Measurements from ENCODE around the gene FUNDC1.
A peak's percentile ranks its signal among the peaks of the same experiment; 100 is the strongest.
"Not testable (repeated sequence)": the region's sequence is repeated elsewhere in the genome, so short reads cannot be mapped to it uniquely, and the experiment has no call there.

The FUNDC1 gene

GRCh38 chrX:44542567-44543325 lies at the start of gene FUNDC1:
Gene FUNDC1, minus strand, starts transcription at chrX:44542859. Its CDS starts 27 bp downstream, at chrX:44542832.
- DNase-seq = peak; percentile 30 to 73

GRCh38 chrX:44585866-44586265 lies 43.2 kb upstream of the FUNDC1 start:
- no peak for DNase-seq

DNA sequence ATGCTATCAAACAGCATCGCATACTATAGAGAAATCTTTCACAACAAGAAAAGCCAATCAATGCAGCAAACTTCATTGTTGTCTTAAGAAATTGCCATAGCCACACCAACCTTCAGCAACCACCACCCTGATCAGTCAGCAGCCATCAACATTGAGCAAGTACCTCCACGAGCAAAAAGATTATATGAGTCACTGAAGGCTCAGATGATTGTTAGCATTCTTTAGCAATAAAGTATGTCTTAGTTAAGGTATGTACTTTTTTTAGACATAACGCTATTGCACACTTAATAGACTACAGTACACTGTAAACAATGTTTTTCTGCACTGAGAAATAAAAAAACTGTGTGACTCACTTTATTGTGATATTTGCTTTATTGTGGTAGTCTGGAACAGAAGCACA lies 37.8 kb upstream of the FUNDC1 start:
- DNase-seq = no peak

DNA sequence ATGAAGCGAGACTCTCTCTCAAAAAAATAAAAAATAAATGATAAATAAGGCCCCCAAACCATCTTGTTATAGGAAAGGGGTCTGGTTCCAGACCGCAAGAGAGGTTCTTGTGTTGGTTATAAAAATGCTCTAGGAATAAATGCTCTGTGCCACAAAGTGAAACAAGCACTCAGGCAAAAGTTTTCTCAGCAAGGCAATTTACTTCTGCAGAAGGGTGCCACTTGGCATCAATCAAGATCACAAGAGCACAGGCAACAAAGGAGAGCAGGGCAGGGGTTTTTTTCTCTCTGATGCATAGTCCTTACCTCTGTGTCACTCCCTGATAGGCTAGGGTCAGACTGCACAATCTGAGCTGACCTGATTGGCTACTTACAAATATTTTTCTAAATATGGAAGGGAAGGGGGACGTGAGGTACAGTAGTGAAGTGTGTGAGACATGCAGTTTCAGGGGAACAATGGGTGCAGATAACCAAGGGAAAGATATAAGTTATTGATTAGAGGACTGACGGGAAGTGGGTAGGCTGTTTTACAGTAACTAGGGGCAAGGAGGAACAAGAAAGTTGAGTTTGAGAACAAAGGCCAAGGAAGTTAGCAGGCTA lies 29.8 kb upstream of the FUNDC1 start:
- no peak for DNase-seq

DNA sequence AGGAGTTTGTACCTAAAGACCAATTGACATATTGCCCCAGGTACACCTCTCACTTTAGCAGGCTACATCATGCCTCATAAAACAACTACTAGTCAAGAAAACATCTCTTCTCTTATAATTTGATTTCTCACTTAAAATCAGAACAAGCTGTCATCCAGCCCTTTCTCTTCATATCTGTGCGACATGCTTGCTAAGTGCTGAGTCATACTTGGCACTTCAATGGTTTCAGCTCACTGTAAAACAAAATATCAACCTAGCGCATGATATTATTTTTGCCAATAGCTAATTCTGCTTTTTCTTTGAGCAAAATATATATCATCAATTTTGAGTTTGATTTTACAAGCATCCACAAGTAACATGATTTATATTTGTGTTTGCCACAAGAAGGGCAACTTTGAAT lies 27.9 kb upstream of the FUNDC1 start:
- DNase-seq = no peak

DNA sequence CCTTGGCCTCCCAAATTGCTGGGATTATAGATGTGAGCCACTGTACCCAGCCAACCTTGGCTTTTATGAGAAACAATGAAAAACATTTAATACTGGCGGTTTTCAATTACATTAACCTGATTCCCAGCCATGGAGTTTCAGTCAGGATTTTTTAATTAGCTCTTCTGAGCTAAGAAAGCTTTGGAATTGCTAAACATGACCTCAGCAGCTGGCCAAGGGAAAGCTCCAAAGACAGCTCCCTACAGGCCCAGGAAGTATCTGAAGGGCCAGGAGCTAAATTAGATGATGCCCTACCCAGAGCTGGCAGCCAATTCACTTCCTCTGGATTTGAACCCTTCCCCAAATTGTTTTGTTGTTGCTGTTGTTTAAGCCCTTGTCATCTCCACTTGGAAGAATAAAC lies 26.5 kb upstream of the FUNDC1 start:
- DNase-seq = no peak

DNA sequence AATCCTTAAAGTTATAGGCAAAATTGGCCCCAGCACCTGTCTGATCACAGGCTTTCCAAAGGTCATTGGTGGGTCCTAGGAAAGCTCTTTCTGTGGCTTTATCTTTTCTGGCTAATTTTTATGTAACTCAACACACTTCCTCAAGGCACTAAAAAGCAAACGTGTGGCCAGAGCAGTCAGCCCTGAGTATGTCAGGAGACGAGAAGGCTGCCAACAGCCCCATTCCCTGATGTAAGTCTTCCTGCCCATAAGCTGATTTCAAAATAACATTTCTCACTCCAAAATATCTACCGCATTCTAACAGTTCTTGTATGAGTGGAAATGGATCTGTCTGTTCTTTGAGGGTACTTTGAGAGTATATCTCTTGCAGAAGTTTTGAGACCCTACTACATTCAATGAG lies 25.5 kb upstream of the FUNDC1 start:
- DNase-seq = no peak

- DNase-seq = not testable (repeated sequence)
Observed at GRCh38 chrX:44561896-44562295, 19.2 kb upstream of the FUNDC1 start.

DNA sequence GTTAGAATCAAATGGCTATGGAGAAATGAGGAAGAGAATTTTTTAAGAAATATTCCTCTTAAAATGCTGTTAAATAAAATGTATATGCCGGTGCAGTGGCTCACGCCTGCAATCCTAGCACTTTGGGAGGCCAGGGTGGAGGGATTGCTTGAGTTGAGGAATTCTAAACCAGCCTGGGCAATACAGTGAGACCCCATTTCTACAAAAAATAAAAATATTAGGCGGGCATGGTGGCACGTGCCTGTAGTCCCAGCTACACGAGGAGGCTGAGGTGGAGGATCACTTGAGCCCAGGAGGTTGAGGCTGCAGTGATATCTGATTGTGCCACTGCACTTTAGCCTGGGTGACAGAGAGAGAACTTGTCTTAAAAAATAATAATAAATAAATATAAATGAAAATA lies 7.9 kb upstream of the FUNDC1 start:
- no peak for DNase-seq

GRCh38 chrX:44545454-44545853 lies 2.8 kb upstream of the FUNDC1 start:
- DNase-seq = not testable (repeated sequence)

GRCh38 chrX:44544036-44544435 lies 1.4 kb upstream of the FUNDC1 start:
- no peak for DNase-seq

DNA sequence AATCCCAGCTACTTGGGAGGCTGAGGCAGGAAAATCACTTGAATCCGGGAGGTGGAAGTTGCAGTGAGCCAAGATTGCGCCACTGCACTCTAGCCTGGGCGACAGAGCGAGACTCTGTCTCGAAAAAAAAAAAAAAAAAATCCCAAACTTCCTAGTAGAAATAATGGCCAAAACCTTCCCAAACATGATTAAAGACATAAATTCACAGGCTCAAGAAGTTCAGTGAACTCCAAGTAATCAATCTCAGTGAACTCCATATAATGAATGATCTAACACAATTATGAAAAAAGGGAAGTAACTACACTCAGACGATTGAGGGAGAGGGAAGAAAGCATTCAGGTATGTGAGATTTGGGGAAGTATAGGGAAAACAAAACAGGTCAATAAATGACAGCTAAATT lies 6.5 kb downstream of the FUNDC1 start:
- DNase-seq = no peak

DNA sequence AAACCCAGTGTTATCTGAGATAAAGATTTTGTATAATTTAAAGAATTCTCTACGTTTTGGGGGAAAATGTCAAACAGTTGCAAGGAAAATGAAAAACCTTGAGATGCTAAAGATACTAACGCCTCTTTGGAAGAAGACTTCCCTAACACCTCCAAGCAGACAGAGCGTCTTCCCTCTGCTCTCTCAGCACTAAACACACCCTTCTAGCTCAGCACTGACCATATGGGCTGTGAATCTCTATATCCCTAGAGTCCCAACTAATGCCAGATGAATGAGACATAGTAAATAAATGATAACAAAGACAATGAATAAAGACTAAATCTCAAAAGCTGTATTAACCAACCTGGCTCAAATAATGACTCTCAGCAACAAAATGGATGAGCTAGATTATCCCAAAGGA lies 13.3 kb downstream of the FUNDC1 start:
- no peak for DNase-seq

DNA sequence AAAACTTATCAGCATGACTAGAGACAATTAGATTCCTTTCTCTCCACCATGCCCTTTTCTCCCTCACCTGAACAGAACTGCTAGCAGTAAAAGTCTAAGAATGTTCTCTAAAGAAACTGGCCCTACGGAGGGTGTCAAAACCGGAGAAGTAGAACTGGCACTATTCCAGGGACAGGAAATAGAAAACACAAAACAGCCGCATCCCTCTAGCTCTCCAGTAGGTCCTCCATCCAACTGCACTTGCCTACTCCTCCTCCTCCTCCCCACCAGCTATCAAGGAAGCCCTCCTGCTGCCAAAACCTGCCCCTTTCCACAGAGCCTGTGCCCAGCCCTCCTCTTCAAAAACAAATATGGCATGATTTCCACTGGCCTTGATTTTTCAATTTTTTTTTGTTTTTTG lies 28.4 kb downstream of the FUNDC1 start:
- no peak for DNase-seq

DNA sequence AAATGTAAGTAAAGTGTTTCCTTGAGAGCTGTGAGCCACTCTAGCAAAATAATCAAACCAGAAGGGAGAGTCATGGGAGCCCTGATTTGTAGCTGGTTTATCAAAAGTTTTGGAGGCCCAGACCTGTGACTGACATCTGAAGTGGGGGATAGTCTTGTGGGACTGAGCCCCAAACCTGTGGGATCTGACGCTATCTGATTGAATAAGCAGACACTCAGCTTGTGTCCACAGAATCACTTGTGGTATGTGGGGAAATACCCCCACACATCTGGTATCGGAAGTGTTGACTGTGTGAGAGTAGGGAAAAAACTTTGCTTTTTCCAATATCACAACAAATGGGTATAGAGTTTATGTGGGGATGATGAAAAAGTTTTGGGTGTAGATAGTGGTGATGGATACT lies 35.4 kb downstream of the FUNDC1 start:
- DNase-seq = no peak

- no peak for DNase-seq
Observed at GRCh38 chrX:44506678-44507077, 36.0 kb downstream of the FUNDC1 start.

DNA sequence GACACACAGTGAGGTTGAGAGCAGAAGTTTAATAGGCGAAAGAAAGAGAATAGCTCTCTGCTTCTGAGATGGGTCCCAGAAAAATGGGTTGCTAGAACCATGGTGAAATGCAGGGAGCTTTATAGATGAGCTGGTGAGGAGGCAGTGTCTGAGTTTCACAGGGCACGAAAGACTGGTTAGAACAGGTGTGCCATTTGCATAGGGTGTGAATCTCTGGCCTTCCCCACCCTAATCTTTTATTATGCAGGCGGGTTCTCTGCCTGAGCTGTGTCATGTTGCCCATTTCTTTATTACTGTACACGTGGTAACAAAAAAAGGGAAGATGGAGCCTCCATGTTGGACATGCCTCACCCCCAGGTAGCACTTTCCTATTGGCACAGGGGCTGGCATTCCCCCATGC lies 39.1 kb downstream of the FUNDC1 start:
- DNase-seq = no peak

DNA sequence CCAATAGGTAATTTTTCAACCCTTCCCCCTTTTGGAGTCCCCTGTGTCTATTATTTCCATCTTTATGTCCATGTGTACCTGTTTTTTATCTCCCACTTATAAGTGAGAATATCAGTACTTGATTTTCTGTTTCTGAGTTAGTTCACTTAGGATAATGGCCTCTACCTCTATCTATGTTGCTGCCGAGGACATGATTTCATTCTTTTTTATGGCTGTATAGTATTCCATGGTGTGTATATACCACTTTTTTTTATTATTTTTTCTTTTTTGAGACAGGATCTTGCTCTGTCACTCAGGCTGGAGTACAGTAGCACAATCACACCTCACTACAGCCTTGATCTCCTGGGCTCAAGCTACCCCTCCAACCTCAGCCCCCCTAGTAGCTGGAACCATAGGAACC lies 47.6 kb downstream of the FUNDC1 start:
- DNase-seq = no peak

DNA sequence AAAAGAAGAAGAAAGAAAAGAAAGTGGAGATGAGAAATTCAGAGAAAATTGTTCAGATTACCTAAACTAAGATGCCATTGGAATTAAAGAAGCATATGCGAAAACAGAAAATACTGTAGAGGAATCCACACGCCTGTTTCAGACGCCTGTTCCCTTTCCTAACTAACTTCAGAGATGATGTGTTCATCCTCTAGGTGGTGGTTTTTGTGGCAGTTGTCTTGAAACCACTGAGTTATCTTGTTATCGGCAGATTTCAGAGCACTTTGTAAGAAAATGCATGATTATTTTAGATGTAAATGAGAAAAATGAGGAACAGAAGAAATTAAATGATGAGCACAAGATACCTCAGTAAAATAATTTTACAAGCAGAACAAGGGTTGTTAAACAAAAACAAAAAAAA lies 48.3 kb downstream of the FUNDC1 start:
- no peak for DNase-seq

GRCh38 chrX:44489515-44489914 lies 53.1 kb downstream of the FUNDC1 start:
- DNase-seq = no peak

DNA sequence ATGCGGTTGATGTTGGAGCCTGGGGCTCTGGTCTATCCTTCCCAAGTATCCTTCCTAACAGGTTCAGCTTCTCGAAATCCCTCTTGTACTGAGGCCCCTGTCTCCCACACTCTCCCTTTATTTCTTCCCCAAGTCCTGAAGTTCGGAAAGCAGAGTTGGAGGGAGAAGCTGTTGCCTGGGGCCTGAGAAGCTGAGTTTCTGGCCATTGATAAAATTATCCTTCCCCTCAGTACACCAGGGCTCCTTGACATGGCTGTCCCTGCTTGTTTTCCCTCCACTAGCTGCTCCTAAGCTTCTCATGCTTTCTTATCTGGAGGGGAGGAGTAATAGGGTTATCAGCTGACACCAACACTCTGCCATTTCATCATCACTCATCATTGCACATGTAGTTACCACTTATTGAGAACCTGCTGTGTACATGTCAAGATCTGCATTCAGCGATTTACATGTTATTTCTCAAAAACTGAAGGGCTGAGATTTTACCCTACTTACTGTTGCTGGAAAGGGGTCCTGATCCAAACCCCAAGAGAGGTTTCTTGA lies 58.0 kb downstream of the FUNDC1 start:
- no peak for DNase-seq

DNA sequence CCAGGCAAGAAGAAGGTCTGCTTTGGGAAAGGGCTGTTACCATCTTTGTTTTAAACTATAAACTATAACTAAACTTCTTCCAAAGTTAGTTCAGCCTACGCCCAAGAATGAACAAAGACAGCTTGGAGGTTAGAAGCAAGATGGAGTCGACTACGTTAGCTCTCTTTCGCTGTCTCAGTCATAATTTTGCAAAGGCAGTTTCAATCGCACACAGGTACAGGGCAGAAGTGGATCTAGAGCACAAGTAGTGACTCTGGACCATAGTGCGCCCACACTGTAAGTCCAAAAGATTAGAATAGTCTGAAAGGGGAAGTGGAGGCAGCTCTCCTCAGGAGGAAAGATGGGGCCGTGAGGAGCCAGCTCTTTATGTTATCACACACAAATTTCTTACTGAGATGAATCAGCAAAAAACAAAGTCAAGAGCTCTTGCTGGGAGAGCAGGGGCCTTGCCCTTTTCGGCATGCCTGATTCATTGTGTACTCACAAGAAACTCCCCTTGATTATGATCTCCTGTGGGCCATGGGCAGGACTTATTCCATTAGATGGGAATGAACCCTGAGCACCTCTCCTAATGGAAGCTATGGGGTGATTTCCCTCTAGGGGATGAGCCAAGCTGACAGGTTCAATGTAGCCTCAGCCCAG lies 58.6 kb downstream of the FUNDC1 start:
- DNase-seq = no peak

GRCh38 chrX:44482575-44482974 lies 60.1 kb downstream of the FUNDC1 start:
- DNase-seq = no peak

- DNase-seq = no peak
Observed at GRCh38 chrX:44480591-44480990, 62.1 kb downstream of the FUNDC1 start.
